Stimulated activated CD8-positive, alpha-beta memory T cell treated with anti-CD3 and anti-CD28 coated beads, Interleukin-12 subunit alpha, Interleukin-12 subunit beta, amount 100 ng/mL, for 4 hours (primary cell): ENCODE measurements around the gene OR2T5.
"Not testable (repeated sequence)": the region's sequence is repeated elsewhere in the genome, so short reads cannot be mapped to it uniquely, and the experiment has no call there.

Experiments used
- DNase-seq: peaks from one replicate; pipeline ENCODE4 v3.0.0-alpha.2; 2020; ENCODE audit warnings: low read depth

Gene OR2T5

GRCh38 chr1:248507773-248508172, 19.4 kb downstream of the OR2T5 start, which contains the start of gene OR2G6:
OR2G6 (plus strand) TSS chr1:248508073; CDS start chr1:248521647, 13,574 bp downstream.
- not testable (repeated sequence) for DNase-seq

GRCh38 chr1:248510217-248510616, 21.8 kb downstream of the OR2T5 start:
- DNase-seq = not testable (repeated sequence)

- no peak for DNase-seq
These were observed 33.5 kb downstream of the OR2T5 start for GRCh38 chr1:248521856-248522255.

- not testable (repeated sequence) for DNase-seq
These were observed 49.1 kb downstream of the OR2T5 start for GRCh38 chr1:248537449-248537848.
